Smooth muscle cell (in vitro differentiated cells): ENCODE measurements around the gene UNCX. TPM values are rescaled to one million over a fixed set of nuclear protein-coding genes. Genes with fewer than 3 reads are reported as not detected.

Source experiments
- DNase-seq: peaks from one replicate; lab custom pipeline; 2025; ENCODE audit not compliant: unreplicated experiment; lab: John Stamatoyannopoulos, UW
- H2AFZ ChIP-seq: fragments of 200-600 bp; sonication (generic); 2 replicates; pipeline ENCODE4 v1.6.0; 2016; ENCODE audit warnings: antibody characterized with exemption, low read depth, mild to moderate bottlenecking
- H3F3A ChIP-seq: fragments of 200-600 bp; sonication (generic); 2 replicates; pipeline ENCODE4 v1.6.0; 2017; ENCODE audit warnings: antibody characterized with exemption, low read depth
- H3K27ac ChIP-seq: fragments of 200-600 bp; sonication (generic); 2 replicates; pipeline ENCODE4 v1.5.1; 2016; ENCODE audit warnings: low read depth, mild to moderate bottlenecking
- H3K27me3 ChIP-seq: fragments of 200-600 bp; sonication (generic); 2 replicates; pipeline ENCODE4 v1.6.1; 2016; ENCODE audit warnings: low read depth, mild to moderate bottlenecking
- H3K36me3 ChIP-seq: fragments of 200-600 bp; sonication (generic); 2 replicates; pipeline ENCODE4 v1.5.1; 2016; ENCODE audit warnings: low read depth
- H3K4me1 ChIP-seq: fragments of 200-600 bp; sonication (generic); 2 replicates; pipeline ENCODE4 v1.5.1; 2016; ENCODE audit warnings: low read depth
- H3K4me2 ChIP-seq: fragments of 200-600 bp; sonication (generic); 2 replicates; pipeline ENCODE4 v1.6.0; 2016; ENCODE audit warnings: mild to moderate bottlenecking
- H3K4me3 ChIP-seq: fragments of 200-600 bp; sonication (generic); 2 replicates; pipeline ENCODE4 v1.5.1; 2016; ENCODE audit warnings: mild to moderate bottlenecking
- H3K79me2 ChIP-seq: fragments of 200-600 bp; sonication (generic); 2 replicates; pipeline ENCODE4 v1.6.0; 2016; ENCODE audit warnings: low read depth, mild to moderate bottlenecking
- H3K9ac ChIP-seq: fragments of 200-600 bp; sonication (generic); 2 replicates; pipeline ENCODE4 v1.6.0; 2016; ENCODE audit warnings: low read depth
- H3K9me3 ChIP-seq: fragments of 200-600 bp; sonication (generic); replicated peaks from 2 replicates; pipeline ENCODE4 v1.5.1; 2016; ENCODE audit warnings: low read depth
- H4K20me1 ChIP-seq: fragments of 200-600 bp; sonication (generic); 2 replicates; pipeline ENCODE4 v1.6.0; 2016; ENCODE audit warnings: low read depth
- WGBS: methylation state at CpG from one replicate; pipeline ENCODE4 v1.1.7; 2016; ENCODE audit warnings: low lambda C conversion rate; 5-methylcytosine and 5-hydroxymethylcytosine counted together
- polyA plus RNA-seq: library from polyadenylated mRNA; unstranded; fragments of >200 nt; fragmentation: Nextera tagmentation; extraction: Ambion mirVana; gene quantifications from 2 replicates; pipeline ENCODE4 v1.2.1, GENCODE V29; 2016
- total RNA-seq: library from RNA; depleted of rRNA; stranded (reverse); fragments of >200 nt; gene quantifications from 2 replicates; pipeline ENCODE4 v1.2.3, GENCODE V29; 2014
- TF ChIP-seq, protein P1 (sequence below): fragments of 200-600 bp; sonication (generic); IDR thresholded peaks from 2 replicates; pipeline ENCODE4 v1.5.1; 2017; ENCODE audit warnings: borderline replicate concordance, mild to moderate bottlenecking, antibody characterized with exemption; ENCODE audit not compliant: insufficient read depth, poor library complexity, severe bottlenecking

Gene UNCX
- total and polyA plus RNA-seq, 2 experiments from 2014 or later, result not detected

DNA sequence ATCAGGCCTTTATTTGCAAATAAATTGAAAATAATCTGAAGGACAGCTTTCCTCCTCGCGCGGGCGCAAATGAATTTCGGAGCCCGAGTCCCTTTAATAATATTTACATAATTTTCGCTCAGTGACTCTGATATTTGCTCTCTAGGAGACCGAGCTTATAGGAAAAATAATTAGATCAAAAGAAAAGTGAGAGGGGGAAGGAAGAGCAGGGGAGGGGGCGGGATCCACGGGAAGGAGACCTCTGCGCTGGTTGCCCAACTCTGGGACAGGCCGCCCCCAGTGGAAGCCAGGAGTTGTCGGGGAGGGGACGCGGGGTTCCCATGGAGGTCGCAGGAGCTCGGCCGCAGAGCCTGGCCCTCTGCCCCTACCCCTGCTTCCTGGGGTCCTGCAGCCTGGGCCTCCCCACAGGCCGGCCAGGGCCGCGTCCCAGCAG lies 5.8 kb downstream of the UNCX start:
- no peak for DNase-seq
- Histone ChIP-seq H4K20me1 (no peaks in the 10 kb centered on the region), H3F3A (no peaks in the 10 kb centered on the region), H3K79me2 (no peaks in the 10 kb centered on the region), H3K9ac (no peak overlapping the region), H3K27ac (no peak overlapping the region), H3K4me2 (no peak overlapping the region), H3K36me3 (no peaks in the 10 kb centered on the region), H3K4me1 (peaks cover 10% of the 10 kb centered on the region), H3K9me3 (no peaks in the 10 kb centered on the region), H2AFZ (no peak overlapping the region), H3K4me3 (no peak overlapping the region), H3K27me3 (peaks cover 92% of the 10 kb centered on the region)
- TF ChIP-seq, protein P1, sequence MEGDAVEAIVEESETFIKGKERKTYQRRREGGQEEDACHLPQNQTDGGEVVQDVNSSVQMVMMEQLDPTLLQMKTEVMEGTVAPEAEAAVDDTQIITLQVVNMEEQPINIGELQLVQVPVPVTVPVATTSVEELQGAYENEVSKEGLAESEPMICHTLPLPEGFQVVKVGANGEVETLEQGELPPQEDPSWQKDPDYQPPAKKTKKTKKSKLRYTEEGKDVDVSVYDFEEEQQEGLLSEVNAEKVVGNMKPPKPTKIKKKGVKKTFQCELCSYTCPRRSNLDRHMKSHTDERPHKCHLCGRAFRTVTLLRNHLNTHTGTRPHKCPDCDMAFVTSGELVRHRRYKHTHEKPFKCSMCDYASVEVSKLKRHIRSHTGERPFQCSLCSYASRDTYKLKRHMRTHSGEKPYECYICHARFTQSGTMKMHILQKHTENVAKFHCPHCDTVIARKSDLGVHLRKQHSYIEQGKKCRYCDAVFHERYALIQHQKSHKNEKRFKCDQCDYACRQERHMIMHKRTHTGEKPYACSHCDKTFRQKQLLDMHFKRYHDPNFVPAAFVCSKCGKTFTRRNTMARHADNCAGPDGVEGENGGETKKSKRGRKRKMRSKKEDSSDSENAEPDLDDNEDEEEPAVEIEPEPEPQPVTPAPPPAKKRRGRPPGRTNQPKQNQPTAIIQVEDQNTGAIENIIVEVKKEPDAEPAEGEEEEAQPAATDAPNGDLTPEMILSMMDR, result no peak
- 4% methylated on average over 20 of the region's 21 CpGs for WGBS

DNA sequence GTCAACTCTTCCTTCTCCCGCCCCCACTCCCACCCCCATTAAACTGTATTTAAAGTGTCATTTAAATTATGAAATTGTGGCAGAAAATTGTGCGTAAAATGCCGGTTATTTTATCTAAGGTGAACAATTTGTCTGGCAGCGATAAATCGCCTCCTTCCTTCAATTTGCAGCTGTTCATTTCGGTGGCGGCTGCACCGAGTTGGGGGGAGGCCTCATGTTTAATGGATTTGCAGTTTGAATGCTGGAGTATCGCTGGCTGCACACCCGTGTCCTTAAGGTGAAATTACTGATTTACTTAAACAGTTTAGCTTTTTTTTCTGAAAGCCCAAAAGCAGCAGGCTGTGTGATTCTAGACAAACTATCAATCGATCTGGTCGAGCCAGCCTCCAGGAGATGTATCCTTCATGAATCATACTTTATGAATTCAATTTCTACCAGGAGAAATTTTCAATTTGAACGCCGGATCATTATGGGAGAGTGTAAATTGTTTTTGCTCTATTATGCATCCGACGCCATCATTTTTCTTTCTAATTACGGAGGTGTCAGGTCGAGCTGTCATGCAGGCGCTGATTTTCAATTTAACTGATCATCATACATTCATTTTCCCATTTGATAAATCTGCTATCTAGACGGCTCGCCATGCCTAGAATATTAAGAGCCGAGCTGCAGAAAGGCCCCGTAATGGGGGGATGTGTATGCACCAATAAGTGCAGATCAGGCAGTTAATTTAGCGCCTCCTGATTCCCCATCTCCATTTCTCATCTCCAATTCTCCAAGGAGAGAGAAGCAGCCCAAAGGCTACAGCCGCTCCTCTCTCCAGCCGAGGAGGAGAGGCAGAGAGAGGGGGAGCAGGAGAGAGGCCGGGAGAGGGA lies 6.5 kb downstream of the UNCX start:
- no peak overlapping the region for H3K4me2 ChIP-seq
- H3K27ac ChIP-seq, result no peak overlapping the region
- WGBS, result 8% methylated on average over 27 of the region's 27 CpGs
- H3F3A ChIP-seq, result no peaks in the 10 kb centered on the region
- no peak overlapping the region for H3K9ac ChIP-seq
- H3K27me3 ChIP-seq, result peaks cover 92% of the 10 kb centered on the region
- no peak overlapping the region for H3K4me3 ChIP-seq
- no peaks in the 10 kb centered on the region for H4K20me1 ChIP-seq
- TF ChIP-seq, protein P1, result no peak
- H2AFZ ChIP-seq, result no peak overlapping the region
- DNase-seq, result no peak
- no peaks in the 10 kb centered on the region for H3K79me2 ChIP-seq
- no peaks in the 10 kb centered on the region for H3K36me3 ChIP-seq
- peaks cover 10% of the 10 kb centered on the region for H3K4me1 ChIP-seq
- no peaks in the 10 kb centered on the region for H3K9me3 ChIP-seq

DNA sequence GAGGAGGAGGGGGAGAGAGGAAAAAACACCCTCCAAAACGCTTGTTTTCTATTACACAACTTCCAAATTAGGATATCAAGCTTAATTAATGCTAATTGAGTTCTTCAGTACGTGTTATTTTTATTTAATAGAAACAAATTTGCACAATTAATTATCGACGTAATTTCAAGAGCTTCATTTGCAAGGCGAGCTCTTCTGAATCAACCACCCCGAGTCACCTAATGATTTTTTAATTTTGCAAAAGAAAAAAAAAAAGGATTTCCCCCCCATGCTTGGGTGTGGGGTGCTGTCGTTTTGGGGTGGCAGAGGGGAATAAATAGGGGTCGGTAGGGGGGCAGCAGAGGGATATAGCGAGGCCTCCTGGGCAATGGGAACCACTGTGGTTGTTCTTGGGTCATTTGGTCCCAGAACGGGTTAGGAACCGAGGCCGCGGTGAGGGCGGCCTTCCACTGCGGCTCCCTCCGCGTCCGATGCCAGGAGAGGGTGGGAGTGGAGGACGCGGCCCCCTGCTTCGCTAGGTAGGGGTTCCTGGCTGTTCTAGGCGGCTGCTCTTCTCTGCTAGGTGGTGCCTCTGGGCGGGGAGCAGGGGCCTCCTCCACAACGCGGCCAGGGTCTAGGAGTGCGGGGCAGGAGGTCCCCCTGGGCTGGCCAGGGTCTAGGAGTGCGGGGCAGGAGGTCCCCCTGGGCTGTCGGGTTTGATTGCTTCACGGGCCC lies 7.3 kb downstream of the UNCX start:
- Histone ChIP-seq H3K27ac (no peak overlapping the region), H3K4me2 (no peak overlapping the region), H3K36me3 (no peaks in the 10 kb centered on the region), H3F3A (no peaks in the 10 kb centered on the region), H3K9ac (no peak overlapping the region), H3K9me3 (no peaks in the 10 kb centered on the region), H3K79me2 (no peaks in the 10 kb centered on the region), H3K4me3 (no peak overlapping the region), H3K4me1 (peaks cover 10% of the 10 kb centered on the region), H4K20me1 (no peaks in the 10 kb centered on the region), H2AFZ (no peak overlapping the region), H3K27me3 (peaks cover 92% of the 10 kb centered on the region)
- WGBS, result 5% methylated on average over 29 of the region's 29 CpGs
- TF ChIP-seq, protein P1, result no peak
- DNase-seq, result no peak
